ENCODE measurements around the gene ARHGAP42.

GRCh38 chr11:100789500-100789899, 102.4 kb downstream of the ARHGAP42 start:
- TF ChIP-seq, protein P1, sequence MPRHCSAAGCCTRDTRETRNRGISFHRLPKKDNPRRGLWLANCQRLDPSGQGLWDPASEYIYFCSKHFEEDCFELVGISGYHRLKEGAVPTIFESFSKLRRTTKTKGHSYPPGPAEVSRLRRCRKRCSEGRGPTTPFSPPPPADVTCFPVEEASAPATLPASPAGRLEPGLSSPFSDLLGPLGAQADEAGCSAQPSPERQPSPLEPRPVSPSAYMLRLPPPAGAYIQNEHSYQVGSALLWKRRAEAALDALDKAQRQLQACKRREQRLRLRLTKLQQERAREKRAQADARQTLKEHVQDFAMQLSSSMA (CRISPR knock-in tag; IDR thresholded peaks at IDR 0.05): no peak
- TF ChIP-seq GTF3A (CRISPR knock-in tag; conservative IDR thresholded peaks at IDR 0.05) (no peak), JUND (CRISPR knock-in tag; IDR thresholded peaks at IDR 0.05) (no peak), JUNB (CRISPR knock-in tag; IDR thresholded peaks at IDR 0.05; ENCODE audit: borderline replicate concordance) (no peak), ZNF264 (CRISPR knock-in tag; IDR thresholded peaks at IDR 0.05) (no peak), ZNF180 (CRISPR knock-in tag; IDR thresholded peaks at IDR 0.05; ENCODE audit: borderline replicate concordance, low read depth) (no peak), HDAC6 (IDR thresholded peaks at IDR 0.05; ENCODE audit: low read depth, low read length) (no peak), ZNF720 (CRISPR knock-in tag; IDR thresholded peaks at IDR 0.05) (no peak), CEBPG (CRISPR knock-in tag; IDR thresholded peaks at IDR 0.05) (no peak), ZNF577 (CRISPR knock-in tag; IDR thresholded peaks at IDR 0.05; ENCODE audit: borderline replicate concordance, low read depth) (no peak), YY1 (IDR thresholded peaks at IDR 0.05; ENCODE audit: insufficient read depth, insufficient replicate concordance, low read depth, low read length) (no peak)
- TF ChIP-seq, protein P2, sequence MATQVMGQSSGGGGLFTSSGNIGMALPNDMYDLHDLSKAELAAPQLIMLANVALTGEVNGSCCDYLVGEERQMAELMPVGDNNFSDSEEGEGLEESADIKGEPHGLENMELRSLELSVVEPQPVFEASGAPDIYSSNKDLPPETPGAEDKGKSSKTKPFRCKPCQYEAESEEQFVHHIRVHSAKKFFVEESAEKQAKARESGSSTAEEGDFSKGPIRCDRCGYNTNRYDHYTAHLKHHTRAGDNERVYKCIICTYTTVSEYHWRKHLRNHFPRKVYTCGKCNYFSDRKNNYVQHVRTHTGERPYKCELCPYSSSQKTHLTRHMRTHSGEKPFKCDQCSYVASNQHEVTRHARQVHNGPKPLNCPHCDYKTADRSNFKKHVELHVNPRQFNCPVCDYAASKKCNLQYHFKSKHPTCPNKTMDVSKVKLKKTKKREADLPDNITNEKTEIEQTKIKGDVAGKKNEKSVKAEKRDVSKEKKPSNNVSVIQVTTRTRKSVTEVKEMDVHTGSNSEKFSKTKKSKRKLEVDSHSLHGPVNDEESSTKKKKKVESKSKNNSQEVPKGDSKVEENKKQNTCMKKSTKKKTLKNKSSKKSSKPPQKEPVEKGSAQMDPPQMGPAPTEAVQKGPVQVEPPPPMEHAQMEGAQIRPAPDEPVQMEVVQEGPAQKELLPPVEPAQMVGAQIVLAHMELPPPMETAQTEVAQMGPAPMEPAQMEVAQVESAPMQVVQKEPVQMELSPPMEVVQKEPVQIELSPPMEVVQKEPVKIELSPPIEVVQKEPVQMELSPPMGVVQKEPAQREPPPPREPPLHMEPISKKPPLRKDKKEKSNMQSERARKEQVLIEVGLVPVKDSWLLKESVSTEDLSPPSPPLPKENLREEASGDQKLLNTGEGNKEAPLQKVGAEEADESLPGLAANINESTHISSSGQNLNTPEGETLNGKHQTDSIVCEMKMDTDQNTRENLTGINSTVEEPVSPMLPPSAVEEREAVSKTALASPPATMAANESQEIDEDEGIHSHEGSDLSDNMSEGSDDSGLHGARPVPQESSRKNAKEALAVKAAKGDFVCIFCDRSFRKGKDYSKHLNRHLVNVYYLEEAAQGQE (IDR thresholded peaks at IDR 0.05; ENCODE audit: borderline replicate concordance in 1 of 2, low read depth in 1 of 2, low read length in 2 of 2): no peak

All from HepG2 (cell line).